Activated naive CD8-positive, alpha-beta T cell (primary cell): ENCODE measurements around the gene NRXN3.

Experiments used
- H3K27ac Mint-ChIP-seq: one replicate; pipeline ENCODE4 v1.8.0; 2021; ENCODE audit warnings: mixed read lengths
- H3K27me3 Mint-ChIP-seq: one replicate; pipeline ENCODE4 v1.8.0; 2021; ENCODE audit warnings: mixed read lengths
- H3K36me3 Mint-ChIP-seq: one replicate; pipeline ENCODE4 v1.8.0; 2021; ENCODE audit warnings: mixed read lengths
- H3K4me1 Mint-ChIP-seq: one replicate; pipeline ENCODE4 v1.8.0; 2021; ENCODE audit warnings: low read depth, mixed read lengths
- H3K4me3 Mint-ChIP-seq: one replicate; pipeline ENCODE4 v1.8.0; 2021; ENCODE audit warnings: mild to moderate bottlenecking, mixed read lengths
- H3K9me3 Mint-ChIP-seq: one replicate; pipeline ENCODE4 v1.8.0; 2021; ENCODE audit warnings: low read depth, mixed read lengths

NRXN3 gene

DNA sequence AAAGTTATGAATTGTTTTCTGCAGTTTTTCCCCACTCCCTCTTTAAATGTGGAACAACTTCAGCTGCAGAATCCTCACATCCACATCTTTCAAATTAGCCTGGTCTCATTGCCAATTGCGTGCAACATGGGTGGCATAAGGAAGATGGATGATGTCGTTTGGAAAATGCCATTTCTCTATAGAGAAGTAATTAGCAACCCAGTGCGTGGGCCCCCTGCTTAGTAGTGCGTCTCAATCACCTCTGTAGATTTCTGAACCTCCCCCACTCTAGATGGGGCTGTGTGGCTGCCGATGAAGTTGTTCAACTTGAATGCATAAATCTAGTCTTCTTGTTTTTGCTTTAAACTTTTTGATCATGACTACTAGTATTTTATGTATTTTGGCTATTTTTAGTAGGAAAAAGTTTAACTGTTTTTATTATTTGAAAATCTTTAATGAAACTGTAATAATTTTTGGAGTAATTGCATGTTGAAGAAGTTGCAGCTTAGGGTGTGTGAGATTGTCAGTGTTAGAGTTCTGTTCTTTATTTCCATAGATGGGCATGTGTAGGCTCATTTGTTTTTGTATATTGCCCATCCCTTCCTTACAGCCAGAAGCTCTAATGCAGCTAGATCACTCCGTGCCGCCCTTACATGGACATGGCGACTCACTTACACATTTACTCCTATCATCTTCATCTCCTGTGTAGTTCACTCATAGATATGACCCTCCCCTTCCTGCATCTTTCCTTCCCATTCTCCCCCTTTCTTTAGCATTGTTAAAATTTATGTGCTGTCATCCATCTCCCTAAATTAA, 1683.0 kb downstream of the NRXN3 start:
- Mint-ChIP-seq H3K4me1 (no peaks in the 10 kb centered on the region), H3K36me3 (no peaks in the 10 kb centered on the region), H3K4me3 (no peak overlapping the region), H3K27me3 (no peaks in the 10 kb centered on the region), H3K27ac (no peak overlapping the region), H3K9me3 (peaks cover 7% of the 10 kb centered on the region)

DNA sequence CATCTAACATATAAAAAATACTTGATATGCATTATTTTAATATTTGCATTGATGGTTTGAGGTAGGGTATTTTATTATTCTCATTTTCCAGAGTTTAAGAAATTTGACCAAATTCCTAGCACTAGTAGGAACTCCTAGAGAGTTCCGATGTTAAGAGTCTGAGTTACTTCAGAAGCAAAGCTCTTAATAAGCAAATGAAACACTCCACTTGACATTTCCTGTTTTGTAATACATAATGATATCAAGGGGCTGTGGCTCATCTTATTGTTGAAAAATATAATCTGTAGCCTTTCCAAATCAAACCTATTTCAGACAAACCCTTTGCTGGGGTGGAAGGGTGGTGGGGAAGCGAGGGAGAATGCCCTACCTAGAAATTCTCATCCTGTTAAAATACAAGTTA, 1685.6 kb downstream of the NRXN3 start:
- Mint-ChIP-seq H3K4me3 (no peak overlapping the region), H3K9me3 (no peaks in the 10 kb centered on the region), H3K27ac (no peak overlapping the region), H3K27me3 (no peaks in the 10 kb centered on the region), H3K4me1 (no peaks in the 10 kb centered on the region), H3K36me3 (no peaks in the 10 kb centered on the region)

DNA sequence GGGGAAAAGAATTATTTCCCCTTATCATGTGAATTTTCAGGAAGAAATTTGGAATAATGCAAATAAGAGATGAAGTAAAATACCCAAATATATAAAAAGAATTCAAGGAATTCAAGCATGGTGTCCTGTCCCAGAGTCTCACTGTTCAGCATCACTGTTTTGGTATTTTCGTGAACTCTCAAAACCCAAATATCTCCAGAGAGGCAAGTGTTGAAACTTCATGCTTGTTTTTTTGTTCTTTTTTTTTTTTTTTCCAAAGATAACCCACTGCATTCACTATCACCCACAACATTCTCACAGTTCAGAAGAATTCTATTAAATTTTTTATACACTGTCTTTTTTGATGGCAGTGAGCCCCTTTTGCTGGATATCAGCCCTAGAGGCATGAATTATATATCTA, 1686.2 kb downstream of the NRXN3 start:
- Mint-ChIP-seq H3K9me3 (no peaks in the 10 kb centered on the region), H3K27ac (no peak overlapping the region)

DNA sequence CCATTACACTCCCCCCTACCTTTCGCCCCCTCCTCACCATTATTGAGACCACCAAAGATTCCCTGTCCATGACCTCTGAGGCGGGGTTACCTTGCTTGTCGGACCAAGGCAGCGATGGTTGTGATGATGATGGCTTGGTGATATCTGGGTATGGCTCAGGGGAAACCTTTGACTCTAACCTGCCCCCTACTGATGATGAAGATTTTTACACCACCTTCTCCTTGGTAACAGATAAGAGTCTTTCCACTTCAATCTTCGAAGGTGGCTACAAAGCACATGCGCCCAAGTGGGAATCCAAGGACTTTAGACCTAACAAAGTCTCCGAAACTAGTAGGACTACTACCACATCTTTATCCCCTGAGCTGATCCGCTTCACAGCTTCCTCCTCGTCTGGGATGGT, 1690.9 kb downstream of the NRXN3 start:
- Mint-ChIP-seq H3K36me3 (no peaks in the 10 kb centered on the region), H3K4me3 (no peak overlapping the region), H3K9me3 (peaks cover 2% of the 10 kb centered on the region), H3K27me3 (no peaks in the 10 kb centered on the region), H3K27ac (no peak overlapping the region), H3K4me1 (no peaks in the 10 kb centered on the region)

More for the DNA sequence above, 1686.2 kb downstream of the NRXN3 start:
- no peak overlapping the region for H3K4me3 Mint-ChIP-seq
- no peaks in the 10 kb centered on the region for H3K36me3 Mint-ChIP-seq
- H3K4me1 Mint-ChIP-seq = no peaks in the 10 kb centered on the region
- no peaks in the 10 kb centered on the region for H3K27me3 Mint-ChIP-seq

DNA sequence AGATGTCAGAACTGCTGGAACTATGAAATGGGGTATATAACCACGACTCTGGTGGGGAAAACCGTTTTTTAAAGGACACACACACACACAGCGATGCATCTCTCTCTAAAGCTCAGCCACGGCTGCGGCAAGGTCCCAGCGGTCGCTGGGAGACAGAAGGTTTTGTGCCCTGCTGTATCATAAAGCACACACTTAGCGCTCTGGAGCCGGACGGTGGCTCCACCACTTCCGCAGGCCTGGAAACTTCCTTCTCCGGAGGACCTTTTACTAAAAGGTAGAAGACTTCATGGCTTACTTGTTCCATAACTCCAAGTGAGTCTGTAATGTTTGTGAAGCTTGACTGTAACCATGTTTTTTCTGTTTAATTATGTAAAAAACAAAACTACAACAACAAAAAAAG, 1691.9 kb downstream of the NRXN3 start:
- Mint-ChIP-seq H3K4me3 (no peak overlapping the region), H3K9me3 (peaks cover 5% of the 10 kb centered on the region), H3K27ac (no peak overlapping the region), H3K27me3 (no peaks in the 10 kb centered on the region), H3K36me3 (no peaks in the 10 kb centered on the region), H3K4me1 (no peaks in the 10 kb centered on the region)

DNA sequence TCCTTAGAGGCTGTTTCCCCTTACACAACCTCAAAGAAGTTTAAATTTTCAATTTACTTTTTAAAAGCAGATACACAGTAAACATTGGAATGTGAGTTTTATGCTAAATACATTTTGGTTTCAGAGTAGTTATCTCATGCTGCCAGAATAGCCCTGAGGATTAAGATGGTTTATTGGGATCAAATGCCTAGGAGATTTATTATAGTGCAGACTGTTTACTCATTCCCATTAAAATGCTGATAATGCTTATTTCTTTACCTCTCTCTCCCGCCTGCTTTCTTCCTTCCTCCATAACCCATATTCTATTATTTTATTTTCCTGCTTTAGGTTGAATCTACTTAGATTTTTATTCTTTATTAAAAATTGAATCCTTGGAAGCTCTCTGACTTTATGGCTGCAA, 1701.0 kb downstream of the NRXN3 start:
- Mint-ChIP-seq H3K27me3 (no peaks in the 10 kb centered on the region), H3K36me3 (no peaks in the 10 kb centered on the region), H3K4me1 (no peaks in the 10 kb centered on the region), H3K9me3 (peaks cover 3% of the 10 kb centered on the region), H3K4me3 (no peak overlapping the region), H3K27ac (no peak overlapping the region)

DNA sequence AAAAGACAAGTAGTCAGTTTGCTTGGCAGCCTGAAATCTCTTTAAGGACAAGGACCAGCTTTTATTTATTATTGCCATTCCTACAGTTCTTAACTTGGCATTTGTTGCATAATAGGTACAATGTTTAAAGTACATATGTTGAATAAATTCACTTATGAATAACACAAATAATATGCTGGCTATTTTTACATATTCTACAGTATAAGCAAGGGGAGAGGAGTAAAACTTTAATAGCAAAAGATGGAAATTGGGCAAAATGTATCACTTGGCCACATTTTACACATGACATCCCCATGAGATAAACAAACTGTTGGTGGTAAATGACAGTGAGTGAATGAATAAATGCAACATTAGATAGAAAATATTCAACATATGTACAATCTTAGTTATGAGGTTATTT, 1708.1 kb downstream of the NRXN3 start:
- Mint-ChIP-seq H3K27ac (no peak overlapping the region), H3K9me3 (no peaks in the 10 kb centered on the region), H3K36me3 (no peaks in the 10 kb centered on the region), H3K4me3 (no peak overlapping the region), H3K4me1 (no peaks in the 10 kb centered on the region), H3K27me3 (no peaks in the 10 kb centered on the region)

DNA sequence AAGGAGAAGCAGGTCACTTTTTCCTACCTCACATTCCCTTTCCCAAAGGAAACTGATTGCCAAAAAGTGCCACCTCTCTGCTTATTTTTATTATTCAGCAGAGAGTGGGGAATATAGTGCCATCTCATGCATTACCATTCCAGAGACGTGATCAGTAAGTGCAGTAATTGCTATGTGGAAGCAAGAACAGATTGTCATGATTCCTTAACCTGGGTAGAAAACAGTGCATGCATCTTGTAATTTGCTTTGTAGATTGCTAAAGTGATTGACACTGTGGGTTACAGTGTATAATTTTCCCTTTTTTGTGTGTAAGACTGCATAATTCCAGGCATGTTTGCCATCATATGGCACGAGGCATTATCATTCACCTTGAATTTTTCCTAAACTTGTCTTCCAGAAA, 1708.6 kb downstream of the NRXN3 start:
- Mint-ChIP-seq H3K9me3 (no peaks in the 10 kb centered on the region), H3K36me3 (no peaks in the 10 kb centered on the region), H3K4me1 (no peaks in the 10 kb centered on the region), H3K4me3 (no peak overlapping the region), H3K27me3 (no peaks in the 10 kb centered on the region), H3K27ac (no peak overlapping the region)

DNA sequence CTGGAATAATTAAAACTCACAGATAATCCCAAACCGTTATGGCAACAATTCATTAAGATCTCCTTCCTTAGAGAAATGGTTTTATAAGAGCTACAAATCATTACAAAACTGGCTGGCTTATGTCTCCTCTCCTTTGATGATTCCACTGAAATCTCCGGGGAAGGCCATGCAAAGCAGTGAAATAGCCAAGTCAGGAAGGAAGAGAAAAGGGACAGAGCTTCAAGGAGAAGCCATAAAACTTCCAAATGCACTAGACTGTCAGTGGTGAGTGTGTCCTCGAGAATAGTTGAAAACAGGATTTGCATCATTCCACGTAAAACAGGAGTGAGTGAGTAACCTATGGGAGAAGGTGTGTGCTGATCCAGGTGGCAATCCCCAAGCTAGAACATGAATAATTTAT, 1711.1 kb downstream of the NRXN3 start:
- Mint-ChIP-seq H3K27ac (no peak overlapping the region), H3K9me3 (no peaks in the 10 kb centered on the region), H3K4me1 (no peaks in the 10 kb centered on the region), H3K36me3 (no peaks in the 10 kb centered on the region), H3K4me3 (no peak overlapping the region), H3K27me3 (no peaks in the 10 kb centered on the region)

DNA sequence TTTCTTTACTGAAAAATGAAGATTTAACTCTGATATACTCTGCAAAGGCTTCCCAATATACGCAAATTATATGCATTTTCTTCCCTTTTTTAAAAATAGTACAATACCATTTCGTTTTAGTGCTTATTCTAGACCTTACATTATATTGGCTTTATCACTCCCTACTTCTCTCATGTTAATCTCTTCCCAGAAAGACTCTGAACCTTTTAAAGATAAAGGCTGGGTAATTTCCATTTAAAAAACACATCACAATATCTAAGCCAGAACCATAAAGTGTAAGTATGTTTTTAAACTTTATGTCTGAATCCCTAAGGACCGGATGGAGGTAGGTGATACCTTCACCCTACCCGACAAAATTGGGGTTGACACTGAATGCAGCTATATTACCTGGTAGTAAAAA, 1720.4 kb downstream of the NRXN3 start:
- Mint-ChIP-seq H3K4me1 (no peaks in the 10 kb centered on the region), H3K9me3 (no peaks in the 10 kb centered on the region), H3K27ac (no peak overlapping the region), H3K36me3 (no peaks in the 10 kb centered on the region), H3K27me3 (no peaks in the 10 kb centered on the region), H3K4me3 (no peak overlapping the region)

DNA sequence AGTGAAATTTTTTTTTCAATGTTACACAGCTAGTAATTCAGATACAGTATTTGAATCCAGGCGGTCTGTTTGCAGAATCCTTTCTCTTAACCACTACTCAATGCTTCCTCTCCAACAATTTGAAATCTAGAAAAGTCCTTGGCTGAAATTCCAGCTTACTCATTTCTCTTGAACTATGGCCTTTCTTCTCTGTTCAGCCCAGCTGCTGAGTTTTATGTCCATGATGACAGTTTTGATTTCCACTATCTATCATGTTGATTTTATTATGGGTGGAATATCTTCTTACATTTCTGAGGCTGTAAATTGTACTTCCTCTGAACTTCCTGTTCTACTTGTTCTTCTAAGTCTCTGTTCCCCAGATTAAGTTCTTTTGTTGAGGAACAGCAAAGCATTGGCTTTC, 1725.8 kb downstream of the NRXN3 start:
- Mint-ChIP-seq H3K9me3 (peaks cover 4% of the 10 kb centered on the region), H3K4me1 (no peaks in the 10 kb centered on the region), H3K27ac (no peak overlapping the region), H3K27me3 (peaks cover 2% of the 10 kb centered on the region), H3K36me3 (no peaks in the 10 kb centered on the region), H3K4me3 (no peak overlapping the region)

DNA sequence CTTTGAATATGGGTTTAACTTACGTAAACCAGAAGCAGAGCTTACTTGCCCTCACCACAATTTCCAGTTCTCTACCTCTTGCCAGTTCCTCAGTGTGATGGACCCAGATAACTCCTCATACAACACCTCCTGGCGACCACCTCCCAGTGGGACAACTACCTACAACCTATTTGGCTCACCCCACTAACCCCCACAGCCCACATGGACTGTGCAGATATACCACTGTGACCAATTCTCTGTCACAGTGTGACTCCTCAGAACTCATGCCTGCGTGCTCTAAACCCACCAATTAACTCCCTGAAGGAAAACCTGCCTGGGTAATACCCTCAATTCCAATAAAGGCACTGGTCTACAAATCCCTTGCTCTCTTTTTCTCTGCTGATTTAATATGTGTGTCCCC, 1729.4 kb downstream of the NRXN3 start:
- no peak overlapping the region for H3K4me3 Mint-ChIP-seq

DNA sequence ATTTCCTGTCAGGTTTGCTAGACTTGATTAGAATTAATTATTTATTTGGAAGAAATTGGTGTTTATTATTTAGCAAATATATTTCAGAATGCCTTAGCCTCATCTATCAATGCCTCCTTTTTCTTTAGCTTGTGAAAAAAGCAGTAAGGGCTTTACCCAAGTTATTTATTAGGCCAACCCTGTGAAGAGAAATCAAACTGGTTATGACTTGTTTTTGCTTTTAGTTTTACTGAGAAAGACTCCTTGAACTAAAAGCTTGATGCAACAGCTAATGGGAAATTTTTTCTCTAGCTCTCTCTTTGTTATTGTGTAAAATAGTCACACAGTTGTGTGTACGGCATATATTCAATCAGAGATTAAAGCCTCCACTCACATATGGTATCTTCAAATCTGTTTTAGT, 1734.3 kb downstream of the NRXN3 start:
- peaks cover 5% of the 10 kb centered on the region for H3K9me3 Mint-ChIP-seq
- H3K27ac Mint-ChIP-seq = no peak overlapping the region
- H3K36me3 Mint-ChIP-seq = no peaks in the 10 kb centered on the region
- no peak overlapping the region for H3K4me3 Mint-ChIP-seq
- H3K27me3 Mint-ChIP-seq = peaks cover 1% of the 10 kb centered on the region
- no peaks in the 10 kb centered on the region for H3K4me1 Mint-ChIP-seq

More for the DNA sequence above, 1729.4 kb downstream of the NRXN3 start:
- peaks cover 2% of the 10 kb centered on the region for H3K27me3 Mint-ChIP-seq
- no peak overlapping the region for H3K27ac Mint-ChIP-seq
- H3K4me1 Mint-ChIP-seq = no peaks in the 10 kb centered on the region
- H3K36me3 Mint-ChIP-seq = no peaks in the 10 kb centered on the region
- peaks cover 4% of the 10 kb centered on the region for H3K9me3 Mint-ChIP-seq

DNA sequence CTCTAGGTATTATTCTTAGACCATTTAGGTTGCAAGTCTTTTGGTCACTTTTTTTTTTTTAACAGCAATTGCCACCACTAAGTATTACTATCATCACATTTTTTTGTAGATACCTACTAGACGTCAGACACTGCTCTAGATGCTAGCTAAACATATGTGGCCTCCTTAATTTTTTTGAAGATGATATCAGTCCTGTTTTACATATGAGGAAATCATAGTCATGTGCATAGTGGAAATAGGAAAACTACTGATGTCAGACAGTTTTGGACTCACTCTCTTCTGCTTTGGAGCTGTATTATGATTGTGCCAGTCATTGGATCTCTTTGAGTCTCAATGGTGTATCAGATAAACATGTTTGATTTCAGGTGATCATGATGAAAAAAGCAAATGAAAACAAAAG, 1736.8 kb downstream of the NRXN3 start:
- Mint-ChIP-seq H3K4me3 (no peak overlapping the region), H3K27me3 (peaks cover 1% of the 10 kb centered on the region), H3K4me1 (no peaks in the 10 kb centered on the region), H3K27ac (no peak overlapping the region), H3K9me3 (peaks cover 8% of the 10 kb centered on the region), H3K36me3 (no peaks in the 10 kb centered on the region)

DNA sequence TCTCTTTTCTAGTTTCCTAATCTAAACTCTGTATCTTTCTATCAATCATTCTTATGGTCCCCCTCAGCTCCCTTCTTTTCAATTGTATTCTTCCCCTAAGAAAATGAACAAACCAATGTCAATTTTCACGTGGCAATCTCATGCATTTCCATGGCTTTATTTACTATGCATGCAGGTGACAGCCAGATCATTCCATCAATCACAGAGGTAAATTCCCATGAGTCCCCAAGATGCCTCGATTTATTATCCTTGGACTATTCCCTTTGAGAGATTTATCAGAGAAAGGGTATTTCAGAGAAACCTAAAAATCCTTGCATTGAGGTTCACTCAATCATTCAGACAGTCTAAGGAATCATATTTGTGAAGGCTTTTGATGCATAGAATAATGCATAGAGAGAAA, 1739.9 kb downstream of the NRXN3 start:
- Mint-ChIP-seq H3K36me3 (no peaks in the 10 kb centered on the region), H3K4me3 (no peak overlapping the region), H3K27me3 (peaks cover 1% of the 10 kb centered on the region), H3K4me1 (no peaks in the 10 kb centered on the region), H3K27ac (no peak overlapping the region), H3K9me3 (peaks cover 8% of the 10 kb centered on the region)

DNA sequence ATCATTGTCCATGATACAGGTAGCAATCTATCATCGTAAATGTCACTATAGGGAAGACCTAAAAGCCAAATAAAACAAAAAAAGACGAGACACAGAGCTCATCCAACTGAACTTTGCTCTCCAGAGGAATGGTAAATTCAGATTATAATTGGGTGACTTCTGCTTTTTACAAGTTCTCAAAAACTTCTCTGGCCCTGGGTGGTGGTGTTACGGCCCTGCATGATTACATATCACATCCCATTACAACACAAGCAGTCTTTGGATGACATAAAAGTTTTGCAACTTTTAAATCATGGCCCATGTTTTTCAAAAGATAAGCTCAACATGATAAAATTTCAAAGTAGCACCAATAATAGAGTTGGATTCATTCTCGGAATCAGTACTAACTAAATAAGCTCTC, 1741.6 kb downstream of the NRXN3 start:
- H3K27me3 Mint-ChIP-seq = no peaks in the 10 kb centered on the region
- H3K9me3 Mint-ChIP-seq = peaks cover 3% of the 10 kb centered on the region
- H3K4me1 Mint-ChIP-seq = no peaks in the 10 kb centered on the region
- H3K27ac Mint-ChIP-seq = no peak overlapping the region
- no peaks in the 10 kb centered on the region for H3K36me3 Mint-ChIP-seq
- no peak overlapping the region for H3K4me3 Mint-ChIP-seq
